GM12801 (cell line): ENCODE measurements around the gene SERPINA3.

Experiments
- TF ChIP-seq, protein P1 (sequence below): IDR thresholded peaks from one replicate; pipeline ENCODE4 v1.5.1; 2011; ENCODE audit warnings: control low read depth; ENCODE audit not compliant: insufficient read length; ENCODE audit errors: extremely low read depth

SERPINA3 gene

DNA sequence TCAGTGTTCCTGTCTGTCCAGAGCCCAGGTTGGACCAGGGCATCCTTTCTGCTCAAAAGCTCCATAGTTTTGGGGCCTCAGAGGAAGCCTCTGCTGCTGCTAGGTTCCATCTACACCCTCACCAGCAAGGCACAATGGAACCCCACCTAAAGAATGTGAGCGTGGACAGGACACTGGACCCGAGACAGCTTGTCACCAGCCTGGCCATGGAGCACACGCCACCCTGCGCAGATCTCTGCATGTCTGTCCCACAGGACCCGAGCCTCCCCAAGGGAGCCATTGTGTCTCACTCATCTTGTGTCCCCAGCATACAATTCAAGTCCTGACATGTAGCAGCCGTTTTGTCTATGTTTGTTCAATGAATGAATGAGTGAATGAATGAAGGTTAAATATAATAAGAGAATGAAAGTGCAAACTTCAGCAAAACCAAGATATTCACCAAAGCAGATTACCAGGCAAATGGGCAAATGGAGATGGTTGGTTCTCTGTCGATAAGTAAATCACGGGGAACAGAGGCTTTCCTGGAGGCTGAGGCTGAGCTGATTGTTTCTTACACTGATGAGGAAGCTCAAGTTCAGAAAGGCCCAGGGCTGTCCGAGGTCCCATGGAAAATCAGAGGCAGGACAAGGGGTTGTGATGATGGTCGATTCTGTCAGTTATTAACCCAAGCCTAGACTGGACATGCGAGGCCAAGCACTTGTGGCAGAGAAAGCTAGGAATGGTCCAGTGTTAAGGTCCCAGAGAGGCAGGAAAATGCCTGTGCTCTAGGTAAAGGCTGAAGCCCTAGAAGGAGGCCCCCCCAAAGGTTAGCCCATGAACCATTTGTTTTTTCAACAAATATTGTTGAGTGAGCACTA lies 27.0 kb downstream of the SERPINA3 start:
- TF ChIP-seq, protein P1, sequence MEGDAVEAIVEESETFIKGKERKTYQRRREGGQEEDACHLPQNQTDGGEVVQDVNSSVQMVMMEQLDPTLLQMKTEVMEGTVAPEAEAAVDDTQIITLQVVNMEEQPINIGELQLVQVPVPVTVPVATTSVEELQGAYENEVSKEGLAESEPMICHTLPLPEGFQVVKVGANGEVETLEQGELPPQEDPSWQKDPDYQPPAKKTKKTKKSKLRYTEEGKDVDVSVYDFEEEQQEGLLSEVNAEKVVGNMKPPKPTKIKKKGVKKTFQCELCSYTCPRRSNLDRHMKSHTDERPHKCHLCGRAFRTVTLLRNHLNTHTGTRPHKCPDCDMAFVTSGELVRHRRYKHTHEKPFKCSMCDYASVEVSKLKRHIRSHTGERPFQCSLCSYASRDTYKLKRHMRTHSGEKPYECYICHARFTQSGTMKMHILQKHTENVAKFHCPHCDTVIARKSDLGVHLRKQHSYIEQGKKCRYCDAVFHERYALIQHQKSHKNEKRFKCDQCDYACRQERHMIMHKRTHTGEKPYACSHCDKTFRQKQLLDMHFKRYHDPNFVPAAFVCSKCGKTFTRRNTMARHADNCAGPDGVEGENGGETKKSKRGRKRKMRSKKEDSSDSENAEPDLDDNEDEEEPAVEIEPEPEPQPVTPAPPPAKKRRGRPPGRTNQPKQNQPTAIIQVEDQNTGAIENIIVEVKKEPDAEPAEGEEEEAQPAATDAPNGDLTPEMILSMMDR: no peak

DNA sequence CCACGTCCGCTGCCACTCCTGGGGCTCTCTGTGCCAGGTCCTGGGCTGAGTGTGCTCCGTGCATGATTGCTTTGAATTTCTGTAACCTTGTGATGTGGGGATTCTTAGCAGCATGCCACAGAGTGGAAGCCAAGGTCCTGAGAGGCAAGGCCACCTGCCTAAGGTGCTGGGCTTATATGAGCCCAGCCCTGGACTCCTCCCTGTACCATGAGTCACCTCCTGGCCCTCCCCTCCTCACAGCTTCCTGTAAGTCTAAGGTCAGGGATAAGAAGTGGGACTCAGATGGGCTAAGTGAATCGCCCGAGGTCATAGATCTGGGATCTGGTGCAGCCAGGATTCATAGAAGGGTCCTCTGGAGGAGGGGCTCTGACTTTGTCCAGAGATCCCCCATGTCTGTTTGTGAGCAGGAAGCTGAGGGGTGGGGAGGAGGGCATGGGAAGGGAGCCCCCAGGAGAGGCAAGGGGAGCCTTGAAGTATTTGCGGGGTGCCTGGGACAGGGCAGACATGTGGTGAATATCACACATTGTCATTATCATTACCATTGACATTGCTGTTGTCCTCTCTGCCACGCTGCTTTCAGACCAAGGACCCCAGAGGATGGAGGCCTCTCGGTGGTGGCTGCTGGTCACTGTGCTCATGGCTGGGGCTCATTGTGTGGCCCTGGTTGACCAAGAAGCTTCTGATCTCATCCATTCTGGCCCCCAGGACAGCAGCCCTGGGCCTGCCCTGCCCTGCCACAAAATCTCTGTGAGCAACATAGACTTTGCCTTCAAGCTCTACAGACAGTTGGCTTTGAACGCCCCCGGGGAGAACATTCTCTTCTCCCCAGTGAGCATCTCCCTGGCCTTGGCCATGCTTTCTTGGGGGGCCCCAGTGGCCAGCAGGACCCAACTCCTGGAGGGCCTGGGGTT lies 28.8 kb downstream of the SERPINA3 start:
- TF ChIP-seq, protein P1: no peak

DNA sequence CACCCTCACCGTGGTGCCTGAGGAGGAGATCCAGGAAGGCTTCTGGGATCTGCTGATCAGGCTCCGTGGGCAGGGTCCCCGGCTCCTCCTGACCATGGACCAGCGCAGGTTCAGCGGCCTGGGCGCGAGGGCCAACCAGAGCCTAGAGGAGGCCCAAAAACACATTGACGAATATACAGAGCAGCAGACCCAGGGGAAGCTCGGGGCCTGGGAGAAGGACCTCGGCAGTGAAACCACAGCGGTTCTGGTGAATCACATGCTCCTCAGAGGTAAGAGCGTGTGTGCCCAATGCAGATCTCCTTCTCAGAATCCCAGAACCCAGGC lies 29.4 kb downstream of the SERPINA3 start:
- TF ChIP-seq, protein P1: no peak

DNA sequence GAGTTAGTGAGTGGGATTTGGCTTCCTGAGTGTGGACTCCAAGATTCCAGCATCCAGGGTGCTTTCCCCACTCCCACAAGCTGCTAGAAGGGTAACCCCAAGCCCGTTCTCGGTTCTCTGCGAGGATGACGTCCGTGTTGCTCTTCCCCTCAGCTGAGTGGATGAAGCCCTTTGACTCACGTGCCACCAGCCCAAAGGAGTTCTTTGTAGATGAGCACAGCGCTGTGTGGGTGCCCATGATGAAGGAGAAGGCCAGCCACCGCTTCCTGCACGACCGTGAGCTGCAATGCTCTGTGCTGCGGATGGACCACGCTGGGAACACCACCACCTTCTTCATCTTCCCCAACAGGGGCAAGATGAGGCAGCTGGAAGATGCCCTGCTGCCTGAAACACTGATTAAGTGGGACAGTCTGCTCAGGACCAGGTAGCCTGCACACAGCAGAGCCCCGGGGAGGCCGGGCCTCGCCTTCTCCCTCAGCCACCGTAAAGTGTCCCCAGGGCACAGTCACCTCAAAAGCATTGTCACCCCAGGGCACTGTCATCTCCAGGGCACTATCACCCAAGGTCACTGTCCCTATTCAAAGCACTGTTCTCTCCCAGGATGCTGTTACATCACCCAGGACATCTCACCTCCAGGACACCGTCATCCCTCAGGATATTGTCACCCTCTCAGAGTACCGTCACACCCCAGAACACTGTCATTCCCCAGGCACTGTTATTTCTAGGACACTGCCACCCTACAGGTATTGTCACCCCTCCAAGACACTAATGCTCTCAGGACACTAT lies 31.3 kb downstream of the SERPINA3 start:
- TF ChIP-seq, protein P1: no peak

DNA sequence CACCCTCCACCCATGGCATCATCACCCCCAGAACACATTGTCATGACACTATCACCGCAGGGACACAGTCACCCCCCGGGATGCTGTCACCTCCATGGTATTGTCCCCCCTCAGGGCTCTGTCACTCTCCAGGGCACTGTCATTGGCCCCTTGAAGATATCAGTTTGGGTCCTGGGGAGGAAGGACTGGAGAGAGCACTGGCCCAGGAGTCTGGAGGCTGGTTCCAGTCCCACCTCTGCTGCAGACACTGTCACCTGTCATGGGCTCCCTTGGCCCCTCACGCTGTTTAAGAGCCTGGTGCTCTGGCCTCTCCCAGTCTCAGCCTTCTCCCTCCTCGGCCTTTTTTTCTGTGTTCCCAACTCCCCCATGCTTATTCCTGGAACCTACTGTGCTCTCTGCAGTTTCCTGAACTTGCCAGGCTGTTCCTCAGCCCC lies 31.9 kb downstream of the SERPINA3 start:
- TF ChIP-seq, protein P1: no peak

DNA sequence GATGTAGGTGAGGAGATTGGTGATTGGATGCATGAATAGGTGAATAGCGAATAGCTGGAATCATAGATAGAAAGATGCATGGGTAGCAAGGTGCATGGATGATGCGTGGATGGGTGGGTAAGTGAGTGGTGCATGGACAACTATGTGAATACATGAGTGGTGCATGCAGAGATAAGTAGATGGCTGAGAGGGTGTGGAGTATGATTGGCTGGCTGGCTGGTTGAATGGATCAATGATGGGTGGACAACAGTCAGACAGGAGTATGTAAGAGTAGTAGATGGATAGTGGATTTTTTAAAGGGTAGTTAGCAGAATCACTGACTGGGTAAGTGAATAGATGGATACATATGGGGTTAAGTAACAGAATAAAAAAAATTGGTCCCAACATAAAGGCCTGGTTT lies 33.9 kb downstream of the SERPINA3 start:
- TF ChIP-seq, protein P1: no peak

DNA sequence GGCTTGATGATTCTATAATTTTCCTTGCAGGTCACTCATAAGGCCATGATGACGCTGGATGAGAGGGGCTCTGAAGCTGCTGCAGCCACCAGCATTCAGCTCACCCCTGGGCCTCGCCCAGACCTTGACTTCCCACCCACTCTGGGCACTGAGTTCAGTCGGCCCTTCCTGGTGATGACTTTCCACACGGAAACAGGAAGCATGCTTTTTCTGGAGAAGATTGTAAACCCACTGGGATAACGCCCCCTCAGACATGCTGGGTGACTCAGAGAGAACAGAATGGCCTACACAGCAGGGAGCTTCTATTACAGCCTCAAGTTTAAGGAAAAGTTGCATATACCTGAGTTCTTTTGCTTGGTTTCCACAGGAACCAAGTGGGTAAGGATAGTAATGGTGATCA lies 34.3 kb downstream of the SERPINA3 start:
- TF ChIP-seq, protein P1: no peak
